ENCODE results near the gene RAPH1.

DNA sequence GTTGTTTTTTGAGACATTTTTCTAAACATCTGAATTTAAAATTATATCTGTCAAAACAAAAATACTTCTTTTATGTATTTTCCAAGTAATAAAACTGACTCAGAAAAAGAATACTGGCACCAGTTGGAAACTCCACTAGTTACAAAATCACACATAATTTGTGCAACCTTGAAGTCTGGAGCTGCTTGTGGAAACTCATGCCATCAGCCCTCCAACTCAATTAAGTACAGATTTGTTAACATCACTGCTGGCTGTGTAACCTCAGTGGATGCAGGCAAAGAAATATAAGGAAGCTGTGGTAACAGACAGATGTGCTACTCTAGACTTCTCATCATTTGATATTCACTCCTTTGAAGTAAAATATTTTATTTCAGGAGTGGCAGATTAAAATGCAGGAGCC is 30.0 kb upstream of the RAPH1 start:
- TF ChIP-seq, protein P1, sequence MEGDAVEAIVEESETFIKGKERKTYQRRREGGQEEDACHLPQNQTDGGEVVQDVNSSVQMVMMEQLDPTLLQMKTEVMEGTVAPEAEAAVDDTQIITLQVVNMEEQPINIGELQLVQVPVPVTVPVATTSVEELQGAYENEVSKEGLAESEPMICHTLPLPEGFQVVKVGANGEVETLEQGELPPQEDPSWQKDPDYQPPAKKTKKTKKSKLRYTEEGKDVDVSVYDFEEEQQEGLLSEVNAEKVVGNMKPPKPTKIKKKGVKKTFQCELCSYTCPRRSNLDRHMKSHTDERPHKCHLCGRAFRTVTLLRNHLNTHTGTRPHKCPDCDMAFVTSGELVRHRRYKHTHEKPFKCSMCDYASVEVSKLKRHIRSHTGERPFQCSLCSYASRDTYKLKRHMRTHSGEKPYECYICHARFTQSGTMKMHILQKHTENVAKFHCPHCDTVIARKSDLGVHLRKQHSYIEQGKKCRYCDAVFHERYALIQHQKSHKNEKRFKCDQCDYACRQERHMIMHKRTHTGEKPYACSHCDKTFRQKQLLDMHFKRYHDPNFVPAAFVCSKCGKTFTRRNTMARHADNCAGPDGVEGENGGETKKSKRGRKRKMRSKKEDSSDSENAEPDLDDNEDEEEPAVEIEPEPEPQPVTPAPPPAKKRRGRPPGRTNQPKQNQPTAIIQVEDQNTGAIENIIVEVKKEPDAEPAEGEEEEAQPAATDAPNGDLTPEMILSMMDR (IDR thresholded peaks at IDR 0.05; ENCODE audit: insufficient read depth, low read depth, low read length): no peak
- TF ChIP-seq EZH2 (IDR thresholded peaks at IDR 0.05; ENCODE audit: insufficient read depth, low read length): no peak
